GM18909 (cell line): Measurements from ENCODE around the gene GRB14.
"Not testable (repeated sequence)": the region's sequence is repeated elsewhere in the genome, so short reads cannot be mapped to it uniquely, and the experiment has no call there.

Source experiments
- ATAC-seq: cut with Tn5 transposase; IDR thresholded peaks from one replicate; pipeline ENCODE4 v1.9.1; 2021; ENCODE audit warnings: mild to moderate bottlenecking; ENCODE audit not compliant: unreplicated experiment, poor library complexity

GRB14 gene

DNA sequence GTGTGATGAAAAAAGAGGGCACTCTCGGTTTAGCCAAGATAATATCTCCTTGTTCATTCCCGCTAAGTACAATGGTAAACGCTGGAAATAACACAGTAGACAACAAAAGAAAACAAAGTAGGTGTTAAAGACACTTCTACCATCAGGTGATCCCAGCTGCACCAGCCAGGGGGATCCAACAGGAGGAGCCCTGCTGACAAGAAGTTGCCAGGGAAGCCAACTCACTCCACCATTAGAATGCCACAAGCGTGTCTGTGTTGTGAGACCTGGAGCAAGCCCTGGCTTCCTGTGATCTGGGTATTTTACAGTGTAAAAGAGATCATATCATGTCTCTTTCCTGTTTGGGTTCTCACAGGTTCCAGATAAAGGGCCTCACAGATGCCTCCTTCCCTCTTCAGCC is 117.0 kb downstream of the GRB14 start:
- no peak for ATAC-seq

DNA sequence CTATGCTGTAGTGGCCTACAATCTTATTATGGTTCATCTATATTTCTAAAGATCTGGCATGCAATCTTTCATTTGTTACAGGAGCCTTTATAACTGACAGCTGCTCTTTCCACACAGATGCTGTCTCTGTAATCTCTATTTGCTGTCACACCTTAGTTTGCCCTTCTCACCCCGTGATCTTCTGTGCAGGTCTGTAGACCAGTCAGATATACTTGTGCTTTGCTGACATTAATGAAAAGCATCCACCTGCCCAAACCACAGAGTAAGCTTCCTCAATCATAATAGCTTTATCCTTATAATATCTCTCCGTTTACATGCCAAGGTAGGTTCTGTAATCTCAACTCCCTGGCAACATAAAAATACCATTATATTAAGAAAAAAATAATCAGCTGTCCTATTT is 122.4 kb downstream of the GRB14 start:
- no peak for ATAC-seq

DNA sequence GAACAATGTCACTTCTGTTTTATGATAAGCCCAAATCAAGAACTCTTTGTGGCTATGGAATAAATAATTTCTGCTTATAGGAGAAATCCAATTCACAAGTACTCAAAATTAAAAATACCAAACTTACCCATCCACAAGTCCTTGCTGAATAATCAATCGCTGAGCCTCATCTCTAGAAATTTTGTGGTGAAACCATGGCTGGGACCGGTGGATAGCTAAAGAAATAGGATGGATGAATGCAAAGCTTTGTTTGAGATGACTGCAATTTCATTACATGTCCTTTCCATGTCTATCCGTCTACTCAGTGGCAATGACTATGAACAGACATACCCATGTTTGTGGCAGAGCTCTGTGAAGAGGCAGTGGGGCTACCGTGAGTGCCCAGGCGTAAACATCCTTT is 124.4 kb downstream of the GRB14 start:
- ATAC-seq = no peak

DNA sequence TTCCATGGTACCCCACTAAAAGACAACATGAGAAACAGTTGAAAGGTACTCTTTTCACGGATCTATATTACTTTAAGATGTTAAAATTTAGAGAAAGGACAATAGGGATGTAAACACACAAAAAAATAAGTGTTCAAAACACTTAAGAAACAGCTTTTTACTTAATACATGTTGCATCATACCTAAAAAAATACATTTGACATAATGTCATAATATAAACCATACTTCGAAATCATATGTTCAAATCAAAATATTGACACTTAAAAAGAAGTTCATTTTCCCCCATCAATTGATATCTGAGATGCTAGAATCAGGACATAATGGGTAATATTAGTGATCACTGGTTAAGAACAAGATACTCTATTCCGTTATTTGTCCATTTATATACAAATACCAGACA is 124.9 kb downstream of the GRB14 start:
- no peak for ATAC-seq

DNA sequence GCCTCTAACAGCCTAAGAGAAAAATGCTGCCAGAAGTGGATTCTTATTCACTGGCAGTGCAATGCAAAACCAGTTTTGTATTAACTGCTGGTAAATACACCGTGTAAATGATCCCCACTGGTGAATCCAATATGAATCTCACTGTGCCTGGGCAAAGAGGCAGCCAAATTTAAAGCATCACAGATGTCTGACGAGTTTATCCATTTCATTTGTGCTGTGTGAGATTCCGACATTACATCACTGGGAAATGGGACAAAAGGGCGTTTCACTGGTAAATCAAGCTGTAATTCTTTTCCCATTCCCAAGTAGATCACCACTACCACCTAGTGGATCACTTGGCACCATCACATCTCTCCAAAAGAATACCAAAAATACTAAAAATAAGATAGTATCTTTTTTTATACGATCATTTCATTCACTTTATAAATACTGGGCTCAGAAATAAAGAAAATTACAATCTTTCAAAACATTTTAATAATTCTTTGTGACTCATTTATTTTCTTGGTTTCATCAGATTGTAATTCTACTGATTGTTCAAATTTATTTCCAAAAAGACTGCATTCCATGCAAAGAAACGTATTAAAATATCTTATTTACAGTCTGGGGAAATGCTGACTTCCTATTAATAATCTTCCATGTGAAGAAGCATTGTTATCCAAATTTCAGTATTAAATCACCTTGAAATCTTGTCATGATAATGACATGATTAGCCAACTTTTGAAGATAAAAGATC is 125.6 kb downstream of the GRB14 start:
- no peak for ATAC-seq

DNA sequence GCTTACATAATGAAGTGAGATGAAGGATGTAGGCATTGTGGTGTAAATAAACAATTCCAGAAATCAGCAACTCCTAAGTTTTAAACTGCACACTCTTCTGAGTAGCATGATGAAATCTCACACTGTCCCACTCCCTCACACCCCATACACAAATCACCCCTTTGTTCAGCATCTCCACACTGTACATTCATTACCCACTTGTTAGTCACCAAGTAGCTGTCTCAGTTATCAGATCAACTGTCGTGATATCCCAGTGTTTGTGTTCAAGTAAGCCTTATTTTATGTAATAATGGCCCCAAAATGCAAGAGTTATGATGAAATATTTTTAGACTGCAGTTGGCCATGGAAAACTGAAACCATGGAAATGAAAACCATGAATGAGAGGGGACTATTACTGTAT is 135.7 kb downstream of the GRB14 start:
- ATAC-seq = no peak

DNA sequence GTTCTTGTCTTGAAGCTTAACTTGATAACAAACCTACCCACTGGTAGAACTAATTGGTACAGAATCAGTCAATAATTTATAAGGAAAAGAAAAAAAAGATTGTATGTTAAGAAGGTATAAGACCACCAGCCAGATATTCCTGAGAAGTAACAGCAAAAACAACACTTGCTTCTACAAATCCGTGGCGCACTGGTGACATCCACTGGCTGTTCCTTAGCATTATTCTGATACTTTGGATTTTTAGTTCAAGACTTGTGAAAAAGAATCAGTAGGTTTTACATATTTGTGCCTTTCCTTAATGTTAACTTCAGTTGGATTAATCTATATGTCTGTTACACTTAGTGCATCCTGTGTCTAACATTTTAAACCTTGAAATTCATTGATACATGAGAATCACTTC is 141.8 kb downstream of the GRB14 start:
- no peak for ATAC-seq

DNA sequence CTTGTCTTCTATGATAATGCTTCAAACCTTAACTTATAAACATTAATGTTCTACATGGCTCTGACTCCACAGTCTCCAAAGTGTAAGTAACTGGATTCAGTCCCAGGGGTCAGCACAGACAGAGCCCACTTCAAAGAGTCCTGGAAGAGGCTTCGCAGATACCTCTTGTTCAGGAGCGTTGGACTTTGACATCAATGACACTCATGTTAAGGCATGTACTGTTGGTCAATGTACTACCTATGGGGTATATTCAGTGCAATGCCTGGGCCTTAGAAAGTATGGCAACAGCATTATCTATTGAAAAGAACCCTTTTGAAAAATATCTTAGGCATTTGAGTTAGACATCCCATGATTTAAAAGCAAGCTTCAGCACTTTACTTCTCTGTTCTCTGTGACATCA is 143.1 kb downstream of the GRB14 start:
- no peak for ATAC-seq

DNA sequence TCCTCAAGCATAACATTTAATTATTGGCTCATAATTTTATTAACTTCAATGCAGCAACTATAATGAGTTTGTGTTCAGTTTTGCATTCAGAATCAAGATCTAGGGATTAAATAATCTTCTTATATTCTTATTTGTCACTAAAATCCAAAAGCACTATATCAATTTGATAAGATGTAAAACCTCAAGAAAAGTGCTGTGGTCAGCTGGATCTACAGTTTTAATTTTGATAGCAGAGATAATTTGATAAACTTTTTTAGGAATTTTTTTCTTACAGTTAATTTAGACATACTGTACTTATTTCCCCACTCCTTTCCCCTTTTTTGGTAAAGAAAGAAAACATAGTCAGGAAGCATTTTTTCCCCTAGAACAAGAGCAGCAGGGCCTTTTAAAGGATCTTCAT is 146.4 kb downstream of the GRB14 start:
- no peak for ATAC-seq

DNA sequence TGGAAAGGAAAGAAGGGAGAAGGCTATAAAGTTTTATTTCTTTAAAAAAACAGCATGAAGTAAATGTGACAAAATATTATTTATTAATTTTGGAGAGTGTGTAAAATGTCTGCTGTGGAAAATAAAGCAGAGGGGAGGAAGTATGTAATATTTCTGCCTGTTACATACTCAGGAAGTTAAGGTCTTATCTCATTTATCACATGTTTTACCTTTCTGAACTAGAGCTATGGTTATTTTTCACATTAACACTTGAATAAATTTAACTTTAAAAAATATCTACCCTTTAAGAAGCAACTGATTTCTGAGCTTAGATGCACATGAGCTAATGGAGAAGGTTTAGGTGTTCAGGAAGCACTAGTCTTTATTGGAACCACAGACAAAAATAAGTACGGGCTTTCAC is 148.3 kb downstream of the GRB14 start:
- ATAC-seq = no peak

DNA sequence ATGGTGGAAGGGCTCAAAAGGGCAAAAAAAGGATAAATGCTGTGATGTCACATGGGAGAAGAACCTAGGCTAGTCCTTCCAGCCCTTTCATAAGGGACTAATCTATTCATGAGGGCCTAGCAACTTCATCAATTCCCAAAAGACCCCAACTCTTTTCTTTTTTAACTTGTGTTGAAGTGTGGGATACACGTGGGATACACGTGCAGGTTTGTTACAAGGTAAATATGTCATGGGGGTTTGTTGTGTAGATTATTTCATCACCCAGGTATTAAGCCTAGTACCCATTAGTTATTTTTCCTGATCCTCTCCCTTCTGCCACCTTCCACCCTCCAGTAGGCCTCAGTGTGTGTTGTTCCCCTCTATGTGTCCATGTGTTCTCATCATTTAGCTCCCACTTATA is 156.2 kb downstream of the GRB14 start:
- ATAC-seq = not testable (repeated sequence)

DNA sequence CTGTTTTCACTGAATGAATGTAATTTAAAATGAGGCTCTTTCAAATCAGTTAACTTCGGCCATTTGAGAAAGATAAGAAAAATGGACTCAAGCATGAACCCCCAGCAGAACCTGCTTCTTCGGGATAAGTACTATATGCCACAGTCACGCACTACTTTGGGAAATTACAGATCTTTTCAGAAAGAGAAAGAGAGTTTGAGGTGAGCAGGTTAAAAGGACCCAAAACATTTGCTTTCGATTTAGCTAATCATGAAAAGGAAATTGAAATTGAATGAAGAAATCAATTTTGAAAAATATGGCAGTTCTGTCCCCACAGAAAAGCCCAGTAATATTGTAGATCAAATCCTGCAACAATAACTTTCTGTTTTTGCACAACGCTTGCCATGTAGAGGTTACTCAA is 156.9 kb downstream of the GRB14 start:
- ATAC-seq = no peak

DNA sequence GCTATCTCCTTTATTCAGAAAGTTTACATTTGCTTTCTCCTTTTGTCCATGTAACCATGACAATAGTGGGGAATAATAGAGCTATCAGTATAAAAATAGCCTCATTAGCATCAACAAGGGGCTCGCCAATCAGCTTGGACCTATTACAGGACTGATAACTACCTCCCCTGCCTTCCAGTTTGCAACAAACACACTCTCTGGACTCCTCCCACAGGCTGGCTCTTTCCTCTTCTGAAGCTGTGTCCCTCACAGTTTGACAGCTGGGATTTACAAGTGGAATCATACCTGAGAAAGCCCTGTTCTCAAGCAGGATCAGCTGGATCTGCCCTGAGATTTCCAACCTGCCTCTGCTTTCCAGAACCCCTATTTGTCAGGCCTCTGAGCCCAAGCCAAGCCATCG is 162.5 kb downstream of the GRB14 start:
- ATAC-seq = no peak

DNA sequence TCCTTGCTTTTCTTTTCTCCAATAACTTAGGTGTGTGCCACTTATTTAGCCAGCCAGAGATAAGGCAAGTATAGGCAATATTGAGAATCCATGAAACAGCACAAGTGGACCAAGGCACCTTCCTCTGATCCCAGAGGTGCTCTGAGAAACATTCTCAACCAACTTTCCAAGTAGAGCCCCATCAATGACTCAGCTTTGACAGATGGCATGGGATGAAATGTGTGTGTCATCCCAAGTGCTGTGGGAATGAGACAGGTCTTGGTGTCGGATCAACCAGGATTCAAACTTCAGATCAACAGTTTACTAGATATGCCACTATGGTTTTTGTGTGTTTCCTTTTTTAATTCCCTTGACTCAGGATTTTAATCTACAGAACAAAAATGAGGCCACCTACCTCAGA is 164.0 kb downstream of the GRB14 start:
- no peak for ATAC-seq

DNA sequence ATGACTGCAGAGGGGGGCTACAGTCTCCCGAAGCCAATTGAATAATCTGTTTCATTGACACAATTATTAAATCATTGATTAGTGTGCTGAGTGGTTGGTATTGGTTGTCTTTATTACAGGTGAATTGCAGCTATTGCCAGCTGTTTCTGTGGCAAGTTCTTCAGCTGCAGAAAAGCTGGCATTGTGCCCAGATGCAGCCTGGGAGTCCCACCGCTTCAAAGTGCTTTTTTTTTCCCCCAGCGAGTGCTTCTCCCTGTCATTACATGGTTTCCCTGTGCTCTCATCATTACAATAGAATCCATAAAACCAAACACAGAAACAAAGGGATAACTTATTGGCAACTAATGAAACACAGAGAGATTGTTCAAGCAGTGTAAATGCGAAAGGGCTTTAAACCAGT is 164.7 kb downstream of the GRB14 start:
- no peak for ATAC-seq

DNA sequence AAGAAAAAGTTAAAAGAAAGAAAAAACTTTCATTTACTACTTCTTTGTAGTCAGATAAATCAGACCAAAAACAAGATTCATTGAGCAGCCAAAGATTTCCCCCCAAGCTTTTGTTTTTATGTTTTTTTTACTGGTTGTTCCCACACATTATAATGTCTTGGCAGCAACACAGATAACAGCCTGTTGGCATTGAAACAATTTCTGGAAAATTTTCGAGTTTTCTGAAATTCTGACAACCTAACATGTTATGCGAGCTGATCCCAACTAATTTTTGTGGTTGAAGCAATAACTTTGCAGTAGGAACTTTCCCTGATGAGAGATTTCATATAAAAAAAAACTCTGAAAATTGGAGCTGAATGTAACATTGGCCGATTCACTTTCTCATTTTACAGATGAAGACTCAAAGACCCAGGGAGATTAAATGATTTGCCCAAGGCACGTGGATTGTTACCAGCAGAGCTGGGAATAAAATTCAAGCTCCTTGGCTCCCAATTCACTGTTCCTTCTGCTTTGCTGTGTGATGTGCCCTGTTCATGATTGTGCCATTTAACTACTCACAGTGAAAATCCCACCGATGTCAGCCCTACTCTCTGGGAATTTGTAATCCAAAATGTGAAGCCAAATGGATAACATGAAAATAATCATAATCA is 167.5 kb downstream of the GRB14 start:
- ATAC-seq = no peak

DNA sequence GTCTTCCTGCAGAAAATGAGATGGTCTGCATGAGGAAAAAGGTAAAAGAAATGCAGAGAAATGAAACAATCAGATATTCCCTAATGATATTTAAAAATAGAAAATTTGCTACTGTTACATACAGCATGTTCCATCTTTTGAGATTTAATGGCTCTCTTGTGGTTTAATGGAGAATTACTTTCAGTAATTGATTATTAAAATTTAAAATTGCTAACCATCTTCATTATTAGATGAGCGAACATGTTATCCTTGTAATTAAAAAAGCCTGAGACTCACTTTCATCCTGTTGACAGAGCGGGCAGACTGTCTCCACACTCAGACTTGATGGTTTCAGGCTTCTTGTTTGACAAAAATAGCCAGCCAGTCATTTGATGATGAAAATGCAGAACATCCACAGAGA is 171.0 kb downstream of the GRB14 start:
- no peak for ATAC-seq

DNA sequence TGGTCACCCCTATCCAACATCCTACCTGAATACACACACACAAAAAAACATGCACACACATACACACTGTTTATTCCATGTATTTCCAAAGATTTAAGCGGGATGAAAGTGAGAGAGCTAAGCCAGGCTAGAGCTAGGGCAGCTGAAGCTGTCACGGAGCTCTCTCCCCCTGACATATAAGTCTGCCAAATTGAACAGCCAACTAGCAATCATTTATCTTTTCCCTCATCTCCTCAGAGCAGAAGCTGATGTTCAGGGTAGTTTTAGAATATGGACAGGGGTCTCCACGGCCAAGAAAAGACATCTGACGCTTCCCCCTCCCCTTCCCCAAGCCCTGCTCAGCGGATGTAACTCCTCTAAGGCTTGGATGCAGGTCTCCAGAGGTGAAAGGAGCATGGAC is 171.6 kb downstream of the GRB14 start:
- no peak for ATAC-seq

DNA sequence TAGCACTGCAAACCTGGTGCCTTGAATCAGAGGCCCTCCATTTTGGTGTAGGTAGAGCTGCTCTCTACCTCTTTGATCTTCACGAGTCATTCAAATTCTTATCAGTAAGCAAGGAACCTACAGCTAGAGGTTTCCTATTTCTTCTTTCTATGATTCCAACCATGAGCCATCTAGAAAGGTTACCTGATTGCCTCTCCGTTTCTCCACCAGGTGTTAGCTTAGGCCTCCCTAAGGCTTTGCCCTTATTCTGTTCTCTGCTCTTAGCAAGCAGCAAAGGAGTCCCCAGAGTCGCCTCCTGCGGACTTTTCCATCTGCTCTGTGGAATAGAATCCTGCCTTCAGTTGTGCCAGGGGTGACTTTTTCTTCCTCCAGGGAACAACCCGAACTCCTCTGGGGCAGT is 173.6 kb downstream of the GRB14 start:
- ATAC-seq = no peak
